GM18519 (cell line): ENCODE data around the gene SP140.
A peak's percentile ranks its signal among the peaks of the same experiment; 100 is the strongest.
"Not testable (repeated sequence)": the region's sequence is repeated elsewhere in the genome, so short reads cannot be mapped to it uniquely, and the experiment has no call there.

Source experiments
- ATAC-seq: cut with Tn5 transposase; IDR thresholded peaks from one replicate; pipeline ENCODE4 v1.9.1; 2021; ENCODE audit warnings: mild to moderate bottlenecking, moderate library complexity; ENCODE audit not compliant: unreplicated experiment, low FRiP score

The SP140 gene

GRCh38 chr2:230224458-230224857 lies 1.1 kb upstream of the SP140 start:
- ATAC-seq = no peak

- ATAC-seq = peak; percentile 67
Measured at GRCh38 chr2:230226051-230226551, 565 bp downstream of the SP140 start.

- ATAC-seq = no peak
Measured at GRCh38 chr2:230227216-230227615, 1.7 kb downstream of the SP140 start.

- no peak for ATAC-seq
Measured at GRCh38 chr2:230230087-230230486, 4.6 kb downstream of the SP140 start.

- no peak for ATAC-seq
Measured at GRCh38 chr2:230230496-230231200, 5.1 kb downstream of the SP140 start.

- no peak for ATAC-seq
Measured at GRCh38 chr2:230231251-230231650, 5.7 kb downstream of the SP140 start.

GRCh38 chr2:230234122-230234722 lies 8.7 kb downstream of the SP140 start:
- ATAC-seq = peak; percentile 44

- ATAC-seq = peak; percentile 76
Measured at GRCh38 chr2:230234845-230235244, 9.3 kb downstream of the SP140 start.

GRCh38 chr2:230244211-230244610 lies 18.7 kb downstream of the SP140 start:
- ATAC-seq = no peak

- no peak for ATAC-seq
Measured at GRCh38 chr2:230246206-230246605, 20.7 kb downstream of the SP140 start.

- no peak for ATAC-seq
Measured at GRCh38 chr2:230250231-230250630, 24.7 kb downstream of the SP140 start.

GRCh38 chr2:230254152-230254881 lies 28.8 kb downstream of the SP140 start:
- ATAC-seq = no peak

- ATAC-seq = no peak
Measured at GRCh38 chr2:230256733-230257332, 31.3 kb downstream of the SP140 start.

- ATAC-seq = no peak
Measured at GRCh38 chr2:230258483-230258882, 32.9 kb downstream of the SP140 start.

GRCh38 chr2:230262246-230262645 lies 36.7 kb downstream of the SP140 start:
- ATAC-seq = no peak

GRCh38 chr2:230264945-230265344 lies 39.4 kb downstream of the SP140 start:
- ATAC-seq = not testable (repeated sequence)

- no peak for ATAC-seq
Measured at GRCh38 chr2:230266638-230267037, 41.1 kb downstream of the SP140 start.

- ATAC-seq = peak; percentile 7
Measured at GRCh38 chr2:230267059-230267458, 41.5 kb downstream of the SP140 start.

- ATAC-seq = peak; percentile 63
Measured at GRCh38 chr2:230267556-230267955, 42.0 kb downstream of the SP140 start.

GRCh38 chr2:230268606-230269243 lies 43.2 kb downstream of the SP140 start:
- ATAC-seq = peak; percentile 50

GRCh38 chr2:230269715-230270114 lies 44.2 kb downstream of the SP140 start:
- no peak for ATAC-seq
